ENCODE results near the gene YPEL2.
"Not testable (repeated sequence)": the region's sequence is repeated elsewhere in the genome, so short reads cannot be mapped to it uniquely, and the experiment has no call there.

YPEL2 gene
- total RNA-seq, result 12.1 to 111 (median 17.9) reads per million in 17 experiments

DNA sequence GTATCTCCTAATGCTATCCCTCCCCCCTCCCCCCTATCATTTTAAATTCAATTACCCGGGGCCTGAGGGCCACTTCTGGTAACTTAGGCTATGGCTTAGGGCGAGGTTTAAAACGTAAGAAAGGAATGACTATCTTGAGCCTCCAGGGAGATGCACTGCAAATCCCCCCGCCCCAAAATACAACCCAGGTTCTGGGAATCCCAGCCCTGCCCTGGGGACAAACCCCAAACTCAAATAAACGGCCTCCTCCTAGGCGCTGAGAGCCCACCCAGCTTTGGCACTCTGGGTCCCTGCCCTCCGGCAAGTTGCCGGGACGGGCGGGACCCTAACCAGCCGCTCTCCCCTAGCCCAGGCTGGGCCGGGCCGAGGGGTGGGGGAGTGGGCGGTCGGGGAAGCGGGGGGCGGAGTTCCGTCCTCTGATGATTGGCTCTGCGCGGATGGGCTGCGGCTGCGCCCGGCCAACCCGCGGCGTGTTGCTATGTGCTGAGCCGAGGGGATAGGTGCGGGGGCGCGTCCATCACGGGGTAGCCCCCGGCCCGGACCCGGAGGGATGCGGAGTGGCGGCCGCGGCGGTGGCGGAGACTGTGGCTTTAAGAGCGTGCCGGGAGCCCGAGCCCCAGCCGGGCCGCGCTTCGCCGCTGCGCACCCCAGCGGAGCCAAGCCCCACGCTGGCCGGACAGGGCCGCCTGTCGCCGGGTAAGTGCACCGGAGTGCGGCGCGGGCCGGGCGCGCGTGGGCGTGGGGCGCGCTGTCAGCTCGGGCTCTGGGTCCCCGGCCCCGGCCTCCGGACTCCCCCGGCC is at the start of gene YPEL2:
YPEL2 (plus strand) TSS at position 527 of the 800 bp plus-strand sequence. CDS start 21,755 bp downstream, outside the sequence.
- peak; percentile 85 to 96 (median 92) for DNase-seq

DNA sequence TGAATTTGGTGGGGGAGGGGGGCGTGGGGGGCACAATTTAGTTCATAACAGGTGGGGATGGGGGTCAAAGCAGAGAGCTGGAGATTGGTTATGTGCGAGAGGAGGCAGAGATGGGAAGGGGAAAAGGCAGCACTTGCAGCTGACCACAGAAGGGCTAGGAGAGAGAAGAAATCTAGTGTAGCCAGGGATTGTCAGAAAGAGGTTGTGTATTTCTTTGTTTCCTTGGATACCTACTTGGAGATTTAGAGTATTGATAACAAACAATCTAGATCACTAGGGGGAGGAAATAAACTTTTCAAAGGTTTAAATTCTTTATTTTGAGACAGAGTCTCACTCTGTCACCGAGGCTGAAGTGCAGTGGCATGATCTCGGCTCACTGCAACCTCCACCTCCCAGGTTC is 47.1 kb upstream of the YPEL2 start:
- no peak for DNase-seq

DNA sequence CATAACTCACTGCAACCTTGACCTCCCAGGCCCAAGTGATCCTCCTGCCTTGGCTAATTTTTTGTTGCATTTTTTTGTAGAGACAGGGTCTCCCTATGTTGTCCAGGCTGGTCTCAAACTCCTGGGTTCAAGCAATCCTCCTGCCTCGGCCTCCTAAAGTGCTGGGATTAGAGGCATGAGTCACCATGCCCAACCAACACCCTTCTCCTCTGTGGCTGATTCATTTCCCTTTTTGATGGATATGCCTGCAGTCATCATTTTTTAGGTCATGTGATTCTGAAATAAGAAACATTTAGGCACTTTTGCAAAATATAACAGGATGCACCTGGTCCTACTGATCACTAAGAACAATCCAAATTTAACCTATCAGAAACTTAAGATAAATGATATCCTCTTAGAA is 44.0 kb upstream of the YPEL2 start:
- peak in 2 of 4 experiments; percentile 42 to 86 for DNase-seq

- peak in 2 of 4 experiments; percentile 18 to 53 for DNase-seq
These were observed 43.6 kb upstream of the YPEL2 start for GRCh38 chr17:59287891-59288290.

- DNase-seq, result no peak
These were observed 41.5 kb upstream of the YPEL2 start for GRCh38 chr17:59289981-59290301.

- not testable (repeated sequence) for DNase-seq
These were observed 41.0 kb upstream of the YPEL2 start for GRCh38 chr17:59290302-59290998.

- no peak for DNase-seq
These were observed 39.3 kb upstream of the YPEL2 start for GRCh38 chr17:59292174-59292523.

GRCh38 chr17:59296190-59296589 is 35.3 kb upstream of the YPEL2 start:
- no peak for DNase-seq

GRCh38 chr17:59298521-59298920 is 32.9 kb upstream of the YPEL2 start:
- DNase-seq, result no peak

- DNase-seq, result no peak
These were observed 31.9 kb upstream of the YPEL2 start for GRCh38 chr17:59299400-59300092.

GRCh38 chr17:59300941-59301340 is 30.5 kb upstream of the YPEL2 start:
- peak in 3 of 4 experiments; percentile 21 to 62 (median 49) for DNase-seq

- DNase-seq, result no peak
These were observed 26.6 kb upstream of the YPEL2 start for GRCh38 chr17:59304811-59305210.

DNA sequence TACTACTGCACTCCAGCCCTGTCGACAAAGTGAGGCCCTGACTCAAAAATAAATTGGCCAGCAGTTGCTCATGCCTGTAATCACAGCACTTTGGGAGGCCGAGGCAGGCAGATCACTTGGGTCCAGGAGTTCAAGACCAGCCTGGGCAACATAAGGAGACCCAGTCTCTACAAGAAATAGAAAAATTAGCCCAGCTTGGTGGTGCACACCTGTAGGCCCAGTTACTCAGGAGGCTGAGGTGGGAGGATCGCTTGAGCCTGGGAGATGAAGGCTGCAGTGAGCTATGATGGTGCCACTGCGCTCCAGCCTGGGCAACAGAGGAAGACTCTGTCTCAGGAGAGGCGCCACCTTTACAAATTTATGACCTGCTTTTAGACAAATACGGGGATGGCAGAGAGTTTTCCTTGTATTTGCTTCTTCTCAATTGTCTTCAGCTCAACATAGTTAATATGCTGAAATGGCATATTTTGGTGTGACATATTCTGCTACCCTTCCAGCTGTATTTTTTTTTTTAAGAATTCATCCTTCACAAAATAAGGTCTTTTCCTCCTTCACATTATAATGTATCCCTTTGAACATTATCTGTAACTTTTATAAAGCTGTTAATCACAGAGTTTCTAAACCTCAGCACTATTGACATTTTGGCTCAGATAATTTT is 21.1 kb upstream of the YPEL2 start:
- no peak for DNase-seq

DNA sequence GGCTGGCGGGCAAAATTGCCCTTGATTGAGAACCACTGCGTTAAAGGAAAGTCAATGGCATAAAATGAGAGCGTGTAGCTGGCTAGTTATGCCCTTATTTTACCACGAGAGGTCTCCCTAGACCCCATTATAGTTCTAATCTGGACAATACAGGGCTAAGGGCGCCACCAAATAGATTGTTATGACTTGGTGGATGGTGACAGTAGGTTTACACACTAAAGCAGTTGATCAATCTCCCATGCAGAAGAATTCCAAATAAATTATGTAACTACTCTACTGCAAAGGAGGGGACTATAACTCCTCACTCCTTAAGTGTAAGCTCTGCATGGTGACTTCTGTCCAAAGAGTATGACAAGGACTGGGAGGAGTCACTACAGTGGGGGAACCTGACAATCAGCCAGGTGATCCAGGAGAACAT is 20.4 kb upstream of the YPEL2 start:
- DNase-seq, result peak; percentile 64 to 89 (median 78)

- not testable (repeated sequence) for DNase-seq
These were observed 19.9 kb upstream of the YPEL2 start for GRCh38 chr17:59311521-59311920.

GRCh38 chr17:59315866-59316265 is 15.6 kb upstream of the YPEL2 start:
- peak; percentile 48 to 68 (median 56) for DNase-seq

DNA sequence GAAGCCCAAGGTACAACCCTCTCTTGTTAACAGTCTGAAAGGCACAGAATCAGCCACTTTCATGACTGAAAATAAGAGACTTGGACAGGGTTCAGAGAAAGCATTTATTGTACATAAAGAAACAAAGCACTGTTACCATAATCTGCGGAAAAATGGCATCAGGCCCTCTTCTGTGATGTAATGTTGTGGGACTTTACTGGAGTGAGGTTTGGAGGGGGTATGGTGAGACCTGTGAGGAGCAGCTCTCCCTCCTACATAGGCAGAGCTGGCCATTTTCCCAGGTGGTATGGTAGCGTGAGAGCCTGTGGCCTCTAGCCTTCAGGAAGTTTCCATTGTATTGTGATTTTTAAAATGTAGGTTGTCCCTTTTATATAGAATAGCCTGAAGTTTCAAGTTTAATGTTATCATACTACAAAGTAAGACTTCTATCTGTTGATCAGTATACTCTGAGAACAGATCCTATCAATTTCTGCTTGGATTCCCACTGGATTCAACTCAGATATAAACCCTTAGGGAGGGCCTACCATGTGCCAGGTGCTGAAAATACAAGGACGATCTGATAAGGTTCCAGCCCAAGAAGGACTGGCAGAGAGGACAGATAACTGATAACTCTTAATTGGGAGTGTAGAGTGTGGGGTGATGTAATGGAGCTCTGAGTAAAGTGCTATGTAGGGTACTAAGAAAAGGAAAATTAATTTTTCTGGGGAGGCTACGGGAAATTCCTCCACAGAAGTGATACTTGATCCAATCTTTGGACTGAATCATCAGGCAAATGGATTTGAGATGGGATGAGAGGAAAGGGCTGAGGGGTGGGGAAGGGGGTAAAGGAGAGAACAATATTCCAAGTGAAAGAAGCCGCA is 4.1 kb upstream of the YPEL2 start:
- DNase-seq, result no peak

- DNase-seq, result no peak
These were observed 3.5 kb upstream of the YPEL2 start for GRCh38 chr17:59327981-59328290.

- no peak for DNase-seq
These were observed 2.9 kb upstream of the YPEL2 start for GRCh38 chr17:59328601-59329000.

DNA sequence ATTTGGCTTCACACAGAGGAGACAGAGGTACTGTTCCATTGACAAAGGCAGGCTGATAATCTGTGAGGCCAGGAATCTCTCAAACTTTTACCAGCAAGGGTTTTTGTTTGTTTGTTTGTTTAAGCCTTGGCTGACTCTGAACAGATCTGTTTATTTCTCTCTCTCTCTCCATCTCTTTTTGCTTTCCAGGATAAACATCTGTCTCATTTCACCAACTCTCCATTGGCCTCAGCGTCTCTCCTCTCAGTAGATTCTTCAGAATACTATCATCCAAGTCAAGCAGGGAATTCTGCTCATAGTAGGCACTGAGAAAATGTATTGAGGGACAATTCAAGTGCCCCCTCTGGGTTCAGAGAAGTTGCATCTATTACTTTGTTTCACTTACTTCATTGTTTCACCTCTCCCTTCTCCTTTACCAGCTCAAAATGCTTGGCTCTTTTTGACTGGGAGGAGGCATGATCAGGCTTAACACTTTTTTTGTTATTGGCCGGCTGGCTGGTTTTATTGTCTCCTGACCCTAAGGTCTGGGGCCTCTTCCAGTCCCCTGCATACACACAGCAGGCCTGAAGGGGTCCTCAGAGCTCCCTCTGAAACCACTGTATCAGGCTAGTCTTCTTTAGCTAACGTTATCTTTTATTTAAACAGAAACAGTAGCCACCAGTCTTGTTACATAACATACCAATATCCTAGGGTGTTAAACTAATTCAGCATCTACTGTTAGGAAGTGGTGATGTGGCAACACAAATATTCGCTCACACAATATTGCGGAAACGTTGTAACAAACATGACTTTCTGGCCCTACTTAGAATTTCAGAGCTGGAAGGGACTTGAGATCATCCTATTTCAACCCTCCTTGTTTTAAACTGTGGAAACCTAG is 2.0 kb upstream of the YPEL2 start:
- DNase-seq, result peak; percentile 63 to 86 (median 80)
